Panc1 (cell line): ENCODE data around the gene RUSF1. TPM values are rescaled to one million over a fixed set of nuclear protein-coding genes. Genes with fewer than 3 reads are reported as not detected.
"Not testable (repeated sequence)": the region's sequence is repeated elsewhere in the genome, so short reads cannot be mapped to it uniquely, and the experiment has no call there.

Source experiments
- ATAC-seq: fragments of 200-7000 bp; cut with Tn5 transposase; 2 replicates; pipeline ENCODE4 v1.9.1; 2020; ENCODE audit warnings: mild to moderate bottlenecking, moderate library complexity
- Bru-seq: library from RNA; stranded (reverse); fragments of 400-500 nt; gene quantifications from one replicate; lab custom pipeline; 2021; lab: Mats Ljungman, UMichigan
- BruChase-seq, 2 experiments: library from RNA; stranded (reverse); fragments of 400-500 nt; gene quantifications; one replicate each; lab custom pipeline; 2021; lab: Mats Ljungman, UMichigan
- BruUV-seq: library from RNA; stranded (reverse); fragments of 400-500 nt; replicated peaks from 2 replicates; lab custom pipeline; 2021; lab: Mats Ljungman, UMichigan
- CTCF ChIA-PET: fragments of 300-600 bp; sonication (Branson Sonifier 250); formaldehyde crosslinking; loops from one replicate; lab custom pipeline; 2022; ENCODE audit warnings: antibody characterized with exemption; lab: Charles Lee
- POLR2A ChIA-PET: fragments of 300-600 bp; sonication (Branson Sonifier 250); formaldehyde crosslinking; loops from one replicate; lab custom pipeline; 2022; ENCODE audit warnings: antibody characterized with exemption; lab: Charles Lee
- DNase-seq: peaks from one replicate; pipeline ENCODE4 v3.0.0-alpha.2; 2010; ENCODE audit warnings: low read depth, low spot score
- H3K27ac ChIP-seq: 2 replicates; pipeline ENCODE4 v1.5.1; 2011; ENCODE audit warnings: mild to moderate bottlenecking, low read length, inconsistent platforms
- H3K27me3 ChIP-seq: fragments of 200-500 bp; sonication (Bioruptor generic); 2 replicates; pipeline ENCODE4 v1.6.0; 2014; ENCODE audit warnings: low read length, inconsistent platforms; ENCODE audit not compliant: control insufficient read depth, insufficient read depth
- H3K36me3 ChIP-seq: fragments of 200-500 bp; sonication (Bioruptor generic); 2 replicates; pipeline ENCODE4 v1.5.1; 2014; ENCODE audit warnings: inconsistent platforms, mild to moderate bottlenecking, low read length, moderate library complexity; ENCODE audit not compliant: control insufficient read depth, insufficient read depth
- H3K4me1 ChIP-seq: 2 replicates; pipeline ENCODE4 v1.5.1; 2011; ENCODE audit warnings: inconsistent platforms, mild to moderate bottlenecking, low read length, moderate library complexity; ENCODE audit not compliant: control insufficient read depth, insufficient read depth
- H3K4me3 ChIP-seq, 2 experiments: 2 replicates each; pipeline ENCODE4 v1.5.1; 2011 to 2012; ENCODE audit warnings: low read depth in 2 of 2, low read length in 2 of 2, mild to moderate bottlenecking in 2 of 2, inconsistent platforms in 1 of 2, moderate library complexity in 1 of 2
- H3K9me3 ChIP-seq: fragments of 200-500 bp; sonication (Bioruptor generic); 2 replicates; pipeline ENCODE4 v1.5.1; 2014; ENCODE audit warnings: low read depth, mild to moderate bottlenecking, inconsistent platforms, low read length, moderate library complexity; ENCODE audit not compliant: control insufficient read depth, insufficient read depth
- CTCF ChIP-seq: fragments of 450-650 bp; IDR thresholded peaks from 2 replicates; pipeline ENCODE4 v1.5.1; 2017; ENCODE audit warnings: mild to moderate bottlenecking
- POLR2AphosphoS5 ChIP-seq: IDR thresholded peaks from 2 replicates; pipeline ENCODE4 v1.6.1; 2012; ENCODE audit warnings: mild to moderate bottlenecking, low read depth, low read length, moderate library complexity
- SIN3A ChIP-seq: IDR thresholded peaks from 2 replicates; pipeline ENCODE4 v1.6.1; 2012; ENCODE audit warnings: low read depth, mild to moderate bottlenecking, low read length, moderate library complexity, borderline replicate concordance; ENCODE audit not compliant: insufficient read depth
- TCF7L2 ChIP-seq: IDR thresholded peaks from 2 replicates; pipeline ENCODE4 v1.6.1; 2011; ENCODE audit warnings: mild to moderate bottlenecking, low read depth, low read length, inconsistent platforms
- in situ Hi-C: cut with HindIII; loops from 2 replicates; pipeline ENCODE4 v1.10.0; 2016; ENCODE audit warnings: low sequenced_read_pairs, low pct_unique_long_range_greater_than_20kb
- intact Hi-C: fragments of 100-400 bp; cut with micrococcal nuclease; formaldehyde crosslinking; loops from one replicate; pipeline ENCODE4 v1.10.0; 2022; ENCODE audit not compliant: unreplicated experiment
- long read RNA-seq: library from polyadenylated mRNA; unstranded; transcript quantifications from one replicate; pipeline ENCODE4 v2.0.0, GENCODE V29; 2021; ENCODE audit not compliant: unreplicated experiment
- polyA plus RNA-seq: library from polyadenylated mRNA; unstranded; fragments of >200 nt; gene quantifications from one replicate; pipeline ENCODE4 v1.2.1, GENCODE V29; 2012; ENCODE audit warnings: missing spikeins; ENCODE audit not compliant: insufficient read length
- total RNA-seq: library from RNA; stranded (reverse); gene quantifications from one replicate; pipeline ENCODE4 v1.2.1, GENCODE V29; 2021; ENCODE audit not compliant: unreplicated experiment
- TF ChIP-seq, protein P1 (sequence below), 2 experiments: IDR thresholded peaks; 2 replicates each; pipeline ENCODE4 v1.6.1; 2011 to 2012; ENCODE audit warnings: low read depth in 2 of 2, control low read depth in 1 of 2, low read length in 1 of 2, mild to moderate bottlenecking in 1 of 2, moderate library complexity in 1 of 2; ENCODE audit not compliant: insufficient read depth in 1 of 2

The RUSF1 gene
- total RNA-seq: 47.4 TPM
- polyA plus RNA-seq: 49.1 TPM
- Bru-seq, nascent RNA: percentile 75 among the genes with signal in this experiment
- percentile 67 among the genes with signal in this experiment for BruChase-seq, experiment 1, labeled RNA remaining after a 2-hour chase
- BruChase-seq, experiment 2, labeled RNA remaining after a 6-hour chase: percentile 66 among the genes with signal in this experiment
- long read RNA-seq, transcript C16orf58-201 (13 exons, 2,793 nt): major isoform, 29 of 90 reads
- long read RNA-seq, partial matches to known transcripts: 10 of 90 reads
- long read RNA-seq, other reads (novel, unspliced or antisense): 47 of 90 reads

GRCh38 chr16:31507929-31508705, at the start of gene RUSF1:
TSS of gene RUSF1 (minus strand) at chr16:31508391. CDS start at chr16:31508373, 18 bp downstream.
- DNase-seq: no peak
- peaks cover 15% of the 10 kb centered on the region for H3K4me1 ChIP-seq
- intact Hi-C loops: loop anchor here (5.0 kb wide), 1 partner anchor 189 kb away; no protein-coding TSS in a partner anchor
- POLR2A ChIA-PET: no interaction called here
- CTCF ChIA-PET: no interaction called here
- peak; percentile 97 for ATAC-seq
- no peaks in the 10 kb centered on the region for H3K9me3 ChIP-seq
- in situ Hi-C loops: no loop called here
- peaks cover 9% of the 10 kb centered on the region; the same call in 1 of the 2 replicates for H3K36me3 ChIP-seq
- TF ChIP-seq POLR2AphosphoS5 (peak; percentile 91), SIN3A (peak; percentile 95; the same call in 1 of the 2 replicates), CTCF (no peak)
- TF ChIP-seq, protein P1, sequence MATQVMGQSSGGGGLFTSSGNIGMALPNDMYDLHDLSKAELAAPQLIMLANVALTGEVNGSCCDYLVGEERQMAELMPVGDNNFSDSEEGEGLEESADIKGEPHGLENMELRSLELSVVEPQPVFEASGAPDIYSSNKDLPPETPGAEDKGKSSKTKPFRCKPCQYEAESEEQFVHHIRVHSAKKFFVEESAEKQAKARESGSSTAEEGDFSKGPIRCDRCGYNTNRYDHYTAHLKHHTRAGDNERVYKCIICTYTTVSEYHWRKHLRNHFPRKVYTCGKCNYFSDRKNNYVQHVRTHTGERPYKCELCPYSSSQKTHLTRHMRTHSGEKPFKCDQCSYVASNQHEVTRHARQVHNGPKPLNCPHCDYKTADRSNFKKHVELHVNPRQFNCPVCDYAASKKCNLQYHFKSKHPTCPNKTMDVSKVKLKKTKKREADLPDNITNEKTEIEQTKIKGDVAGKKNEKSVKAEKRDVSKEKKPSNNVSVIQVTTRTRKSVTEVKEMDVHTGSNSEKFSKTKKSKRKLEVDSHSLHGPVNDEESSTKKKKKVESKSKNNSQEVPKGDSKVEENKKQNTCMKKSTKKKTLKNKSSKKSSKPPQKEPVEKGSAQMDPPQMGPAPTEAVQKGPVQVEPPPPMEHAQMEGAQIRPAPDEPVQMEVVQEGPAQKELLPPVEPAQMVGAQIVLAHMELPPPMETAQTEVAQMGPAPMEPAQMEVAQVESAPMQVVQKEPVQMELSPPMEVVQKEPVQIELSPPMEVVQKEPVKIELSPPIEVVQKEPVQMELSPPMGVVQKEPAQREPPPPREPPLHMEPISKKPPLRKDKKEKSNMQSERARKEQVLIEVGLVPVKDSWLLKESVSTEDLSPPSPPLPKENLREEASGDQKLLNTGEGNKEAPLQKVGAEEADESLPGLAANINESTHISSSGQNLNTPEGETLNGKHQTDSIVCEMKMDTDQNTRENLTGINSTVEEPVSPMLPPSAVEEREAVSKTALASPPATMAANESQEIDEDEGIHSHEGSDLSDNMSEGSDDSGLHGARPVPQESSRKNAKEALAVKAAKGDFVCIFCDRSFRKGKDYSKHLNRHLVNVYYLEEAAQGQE (IDR thresholded peaks at IDR 0.05; ENCODE audit: insufficient read depth in 1 of 2, low read depth in 2 of 2, low read length in 1 of 2): no peak; a peak in 1 of 4 replicates
- H3K27ac ChIP-seq: peak within 1 kb of the TSS; percentile 97
- no TSS peak for BruUV-seq
- no peaks in the 10 kb centered on the region for H3K27me3 ChIP-seq
- peak within 1 kb of the TSS; percentile 91 to 97 for H3K4me3 ChIP-seq

DNA sequence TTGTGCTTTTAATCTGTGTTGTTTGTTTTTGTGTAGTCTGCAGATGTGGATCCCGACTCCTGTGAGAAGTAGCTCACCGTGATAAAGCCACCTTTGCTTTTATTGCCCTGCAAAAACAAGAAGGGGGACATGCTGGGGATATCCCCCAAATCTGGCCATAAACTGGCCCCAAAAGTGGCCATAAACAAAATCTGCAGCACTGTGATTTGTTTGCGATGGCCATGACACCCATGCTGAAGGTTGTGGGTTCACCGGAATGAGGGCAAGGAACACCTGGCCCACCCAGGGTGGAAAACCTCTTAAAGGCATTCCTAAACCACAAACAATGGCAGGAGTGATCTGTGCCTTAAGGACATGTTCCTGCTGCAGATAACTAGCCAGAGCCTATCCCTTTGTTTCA, 34.6 kb upstream of the RUSF1 start:
- H3K4me1 ChIP-seq: no peaks in the 10 kb centered on the region
- no TSS peak for BruUV-seq
- H3K27me3 ChIP-seq: no peaks in the 10 kb centered on the region
- no peak for ATAC-seq
- ChIA-PET POLR2A (no interaction called here), CTCF (no interaction called here)
- no peak overlapping the region for H3K27ac ChIP-seq
- intact Hi-C loops (no loop called here), in situ Hi-C loops (no loop called here)
- no peaks in the 10 kb centered on the region for H3K36me3 ChIP-seq
- no peaks in the 10 kb centered on the region for H3K9me3 ChIP-seq
- no peak overlapping the region for H3K4me3 ChIP-seq
- no peak for DNase-seq
- TF ChIP-seq CTCF (no peak), SIN3A (no peak), TCF7L2 (no peak), POLR2AphosphoS5 (no peak)
- TF ChIP-seq, protein P1 (IDR thresholded peaks at IDR 0.05; ENCODE audit: insufficient read depth in 1 of 2, low read depth in 2 of 2, low read length in 1 of 2): no peak

DNA sequence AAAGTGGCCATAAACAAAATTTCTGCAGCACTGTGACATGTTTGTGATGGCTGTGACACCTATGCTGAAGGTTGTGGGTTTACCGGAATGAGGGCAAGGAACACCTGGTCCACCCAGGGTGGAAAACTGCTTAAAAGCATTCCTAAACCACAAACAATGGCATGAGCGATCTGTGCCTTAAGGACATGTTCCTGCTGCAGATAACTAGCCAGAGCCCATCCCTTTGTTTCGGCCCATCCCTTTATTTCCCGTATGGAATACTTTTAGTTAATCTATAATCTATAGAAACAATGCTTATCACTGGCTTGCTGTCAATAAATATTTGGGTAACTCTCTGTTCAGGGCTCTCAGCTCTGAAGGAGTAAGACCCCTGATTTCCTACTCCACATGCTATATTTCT, 31.6 kb upstream of the RUSF1 start:
- DNase-seq, ATAC-seq, in situ Hi-C loops, POLR2A ChIA-PET, CTCF ChIA-PET, H3K27me3 ChIP-seq, H3K27ac ChIP-seq, BruUV-seq, intact Hi-C loops, H3K4me3 ChIP-seq, H3K4me1 ChIP-seq, H3K9me3 ChIP-seq, H3K36me3 ChIP-seq: not testable (repeated sequence)
